ENCODE measurements around the gene CACNB4.

DNA sequence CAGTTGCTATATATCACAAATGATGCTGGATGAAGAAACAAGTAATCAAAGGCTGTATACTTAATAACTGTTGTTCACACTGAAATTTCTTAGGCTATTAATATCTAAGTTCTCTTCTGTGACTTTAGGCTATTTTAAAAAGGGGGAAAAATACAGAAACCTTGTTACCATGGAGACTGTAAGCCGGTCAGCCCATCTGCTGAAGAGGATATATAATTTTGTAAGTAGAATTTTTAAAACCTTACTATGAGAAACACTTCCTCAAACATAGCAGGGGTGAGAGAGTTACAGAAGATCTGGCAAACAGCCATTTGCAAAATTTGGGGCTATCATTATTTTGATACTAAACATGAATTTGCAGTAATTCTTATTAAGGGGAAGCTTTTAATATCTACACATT lies 27.8 kb downstream of the CACNB4 start:
- TF ChIP-seq, protein P1, sequence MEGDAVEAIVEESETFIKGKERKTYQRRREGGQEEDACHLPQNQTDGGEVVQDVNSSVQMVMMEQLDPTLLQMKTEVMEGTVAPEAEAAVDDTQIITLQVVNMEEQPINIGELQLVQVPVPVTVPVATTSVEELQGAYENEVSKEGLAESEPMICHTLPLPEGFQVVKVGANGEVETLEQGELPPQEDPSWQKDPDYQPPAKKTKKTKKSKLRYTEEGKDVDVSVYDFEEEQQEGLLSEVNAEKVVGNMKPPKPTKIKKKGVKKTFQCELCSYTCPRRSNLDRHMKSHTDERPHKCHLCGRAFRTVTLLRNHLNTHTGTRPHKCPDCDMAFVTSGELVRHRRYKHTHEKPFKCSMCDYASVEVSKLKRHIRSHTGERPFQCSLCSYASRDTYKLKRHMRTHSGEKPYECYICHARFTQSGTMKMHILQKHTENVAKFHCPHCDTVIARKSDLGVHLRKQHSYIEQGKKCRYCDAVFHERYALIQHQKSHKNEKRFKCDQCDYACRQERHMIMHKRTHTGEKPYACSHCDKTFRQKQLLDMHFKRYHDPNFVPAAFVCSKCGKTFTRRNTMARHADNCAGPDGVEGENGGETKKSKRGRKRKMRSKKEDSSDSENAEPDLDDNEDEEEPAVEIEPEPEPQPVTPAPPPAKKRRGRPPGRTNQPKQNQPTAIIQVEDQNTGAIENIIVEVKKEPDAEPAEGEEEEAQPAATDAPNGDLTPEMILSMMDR (IDR thresholded peaks at IDR 0.05 in 2 of 3, conservative IDR thresholded peaks at IDR 0.05 in 1 of 3; ENCODE audit: borderline replicate concordance in 1 of 3, insufficient read depth in 1 of 3, low read depth in 2 of 3, low read length in 2 of 3): no peak
- no peak for TF ChIP-seq POLR2A (IDR thresholded peaks at IDR 0.05; ENCODE audit: borderline replicate concordance, extremely low read depth, insufficient read depth, insufficient read length)
- TF ChIP-seq SP1 (IDR thresholded peaks at IDR 0.05; ENCODE audit: low read depth): no peak
- TF ChIP-seq YY1 (IDR thresholded peaks at IDR 0.05; ENCODE audit: extremely low read depth, insufficient replicate concordance, low read depth, low read length): no peak
- TF ChIP-seq TCF7L2 (IDR thresholded peaks at IDR 0.05; ENCODE audit: borderline replicate concordance, extremely low read depth, insufficient read depth, insufficient read length): no peak
- TF ChIP-seq EZH2phosphoT487 (IDR thresholded peaks at IDR 0.05; ENCODE audit: borderline replicate concordance): no peak
- TF ChIP-seq ZFX (IDR thresholded peaks at IDR 0.05): no peak
- TF ChIP-seq, protein P2, sequence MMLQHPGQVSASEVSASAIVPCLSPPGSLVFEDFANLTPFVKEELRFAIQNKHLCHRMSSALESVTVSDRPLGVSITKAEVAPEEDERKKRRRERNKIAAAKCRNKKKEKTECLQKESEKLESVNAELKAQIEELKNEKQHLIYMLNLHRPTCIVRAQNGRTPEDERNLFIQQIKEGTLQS (IDR thresholded peaks at IDR 0.05): no peak
- TF ChIP-seq, protein P3, sequence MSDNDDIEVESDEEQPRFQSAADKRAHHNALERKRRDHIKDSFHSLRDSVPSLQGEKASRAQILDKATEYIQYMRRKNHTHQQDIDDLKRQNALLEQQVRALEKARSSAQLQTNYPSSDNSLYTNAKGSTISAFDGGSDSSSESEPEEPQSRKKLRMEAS (IDR thresholded peaks at IDR 0.05): no peak
- TF ChIP-seq EZH2 (IDR thresholded peaks at IDR 0.05): no peak

Measured in HCT116 (cell line).